ENCODE results near the gene SNAP47. TPM values are rescaled to one million over a fixed set of nuclear protein-coding genes. Genes with fewer than 3 reads are reported as not detected.

SNAP47 gene
- total RNA-seq, 1 donor from 2014 or later = 59.0 TPM

GRCh38 chr1:227769936-227770494 lies 34.8 kb downstream of the SNAP47 start:
- H3K36me3 ChIP-seq (ENCODE audit: control insufficient read depth, insufficient read depth, low read length) = peaks cover 10% of the 10 kb centered on the region
- no peak for FAIRE-seq

GRCh38 chr1:227770812-227771211 lies 35.6 kb downstream of the SNAP47 start:
- H3K36me3 ChIP-seq (ENCODE audit: control insufficient read depth, insufficient read depth, low read length) = peaks cover 12% of the 10 kb centered on the region
- no peak overlapping the region for H3K4me3 ChIP-seq (ENCODE audit: low read depth, low read length)
- TF ChIP-seq, protein P1, sequence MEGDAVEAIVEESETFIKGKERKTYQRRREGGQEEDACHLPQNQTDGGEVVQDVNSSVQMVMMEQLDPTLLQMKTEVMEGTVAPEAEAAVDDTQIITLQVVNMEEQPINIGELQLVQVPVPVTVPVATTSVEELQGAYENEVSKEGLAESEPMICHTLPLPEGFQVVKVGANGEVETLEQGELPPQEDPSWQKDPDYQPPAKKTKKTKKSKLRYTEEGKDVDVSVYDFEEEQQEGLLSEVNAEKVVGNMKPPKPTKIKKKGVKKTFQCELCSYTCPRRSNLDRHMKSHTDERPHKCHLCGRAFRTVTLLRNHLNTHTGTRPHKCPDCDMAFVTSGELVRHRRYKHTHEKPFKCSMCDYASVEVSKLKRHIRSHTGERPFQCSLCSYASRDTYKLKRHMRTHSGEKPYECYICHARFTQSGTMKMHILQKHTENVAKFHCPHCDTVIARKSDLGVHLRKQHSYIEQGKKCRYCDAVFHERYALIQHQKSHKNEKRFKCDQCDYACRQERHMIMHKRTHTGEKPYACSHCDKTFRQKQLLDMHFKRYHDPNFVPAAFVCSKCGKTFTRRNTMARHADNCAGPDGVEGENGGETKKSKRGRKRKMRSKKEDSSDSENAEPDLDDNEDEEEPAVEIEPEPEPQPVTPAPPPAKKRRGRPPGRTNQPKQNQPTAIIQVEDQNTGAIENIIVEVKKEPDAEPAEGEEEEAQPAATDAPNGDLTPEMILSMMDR (IDR thresholded peaks at IDR 0.05; ENCODE audit: insufficient read depth, low read length, severe bottlenecking) = no peak
- no peak for FAIRE-seq
- H3K27me3 ChIP-seq (ENCODE audit: control insufficient read depth, insufficient read depth, low read length) = no peaks in the 10 kb centered on the region
- DNase-seq (ENCODE audit: low read depth) = no peak

More at GRCh38 chr1:227769936-227770494, 34.8 kb downstream of the SNAP47 start:
- DNase-seq (ENCODE audit: low read depth) = no peak
- H3K4me3 ChIP-seq (ENCODE audit: low read depth, low read length) = no peak overlapping the region
- TF ChIP-seq, protein P1 (IDR thresholded peaks at IDR 0.05; ENCODE audit: insufficient read depth, low read length, severe bottlenecking) = no peak
- no peaks in the 10 kb centered on the region for H3K27me3 ChIP-seq (ENCODE audit: control insufficient read depth, insufficient read depth, low read length)

DNA sequence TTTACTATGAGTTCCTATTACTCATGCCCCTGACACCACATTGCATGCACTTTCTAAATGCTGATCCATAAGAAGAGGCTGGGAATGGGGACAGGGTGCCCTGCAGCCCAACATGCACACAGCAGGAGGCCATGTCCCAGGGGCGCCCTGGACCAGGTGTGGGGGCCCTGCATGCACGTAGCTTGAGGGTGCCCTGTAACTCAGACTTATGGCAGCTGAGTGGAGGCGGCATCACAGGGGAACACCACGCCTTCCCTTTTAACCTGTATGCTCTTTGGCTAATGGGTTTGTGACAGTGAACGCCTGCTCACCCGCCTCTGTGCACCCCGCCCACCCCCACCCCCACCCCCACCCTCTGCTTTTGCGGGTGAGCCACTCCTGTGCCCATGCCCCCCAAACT lies 36.1 kb downstream of the SNAP47 start:
- FAIRE-seq = no peak
- Histone ChIP-seq H3K36me3 (ENCODE audit: control insufficient read depth, insufficient read depth, low read length) (peaks cover 15% of the 10 kb centered on the region), H3K4me3 (ENCODE audit: low read depth, low read length) (no peak overlapping the region), H3K27me3 (ENCODE audit: control insufficient read depth, insufficient read depth, low read length) (no peaks in the 10 kb centered on the region)
- DNase-seq (ENCODE audit: low read depth) = no peak
- TF ChIP-seq, protein P1 (IDR thresholded peaks at IDR 0.05; ENCODE audit: insufficient read depth, low read length, severe bottlenecking) = no peak

DNA sequence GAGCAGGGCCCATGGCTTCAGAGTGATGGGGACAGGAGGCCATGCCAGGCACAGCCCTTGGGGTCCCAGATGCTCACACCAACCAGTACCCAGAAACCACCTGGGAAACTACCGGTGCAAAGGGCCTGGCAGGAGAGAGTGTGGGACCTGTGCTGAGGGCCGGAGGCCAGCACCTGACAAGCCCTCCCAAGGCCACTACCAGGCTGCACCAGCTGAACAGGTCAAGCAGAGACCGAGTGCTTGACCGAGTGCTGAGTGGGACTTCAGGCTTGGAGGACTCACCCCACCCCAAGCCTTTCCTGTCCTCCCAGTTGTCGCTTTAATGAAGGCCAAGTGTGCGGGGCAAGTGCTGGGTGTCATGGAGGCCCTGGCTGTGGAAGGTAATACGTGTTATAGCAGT lies 36.5 kb downstream of the SNAP47 start:
- H3K36me3 ChIP-seq (ENCODE audit: control insufficient read depth, insufficient read depth, low read length) = peaks cover 17% of the 10 kb centered on the region
- no peaks in the 10 kb centered on the region for H3K27me3 ChIP-seq (ENCODE audit: control insufficient read depth, insufficient read depth, low read length)
- H3K4me3 ChIP-seq (ENCODE audit: low read depth, low read length) = no peak overlapping the region
- DNase-seq (ENCODE audit: low read depth) (no peak), FAIRE-seq (no peak)
- TF ChIP-seq, protein P1 (IDR thresholded peaks at IDR 0.05; ENCODE audit: insufficient read depth, low read length, severe bottlenecking) = no peak

- H3K27me3 ChIP-seq (ENCODE audit: control insufficient read depth, insufficient read depth, low read length) = no peaks in the 10 kb centered on the region
- FAIRE-seq = no peak
- peaks cover 15% of the 10 kb centered on the region for H3K36me3 ChIP-seq (ENCODE audit: control insufficient read depth, insufficient read depth, low read length)
- H3K4me3 ChIP-seq (ENCODE audit: low read depth, low read length) = no peak overlapping the region
- DNase-seq (ENCODE audit: low read depth) = no peak
- TF ChIP-seq, protein P1 (IDR thresholded peaks at IDR 0.05; ENCODE audit: insufficient read depth, low read length, severe bottlenecking) = no peak
Observed at GRCh38 chr1:227773558-227773957, 38.3 kb downstream of the SNAP47 start.
